Common myeloid progenitor, CD34-positive (primary cell): ENCODE data around the gene GALNT8.
"Not testable (repeated sequence)": the region's sequence is repeated elsewhere in the genome, so short reads cannot be mapped to it uniquely, and the experiment has no call there.

Experiments
- CTCF ChIA-PET: fragments of 350-600 bp; sonication (Branson Sonifier 250); formaldehyde crosslinking; loops from one replicate; lab custom pipeline; 2021; ENCODE audit warnings: antibody characterized with exemption; lab: Charles Lee
- POLR2A ChIA-PET: fragments of 350-600 bp; sonication (Branson Sonifier 250); formaldehyde crosslinking; loops from one replicate; lab custom pipeline; 2021; ENCODE audit warnings: antibody characterized with exemption; lab: Charles Lee
- DNase-seq, 3 donors: peaks; one replicate each; pipeline versions ENCODE4 v3.0.0 to v3.0.0-alpha.2; 2013
- H3K27ac ChIP-seq, 2 experiments: 1 replicate in 1 of 2; 2 replicates in 1 of 2; pipeline ENCODE4 v1.7.0; 2013; ENCODE audit warnings: inconsistent platforms in 2 of 2, low read length in 2 of 2, mild to moderate bottlenecking in 2 of 2, low read depth in 1 of 2, moderate library complexity in 1 of 2; ENCODE audit not compliant: severe bottlenecking in 2 of 2, insufficient read depth in 1 of 2, poor library complexity in 1 of 2
- H3K27me3 ChIP-seq, 5 experiments: replicated peaks in 2 of 5; 1 replicate in 3 of 5; 2 replicates in 2 of 5; pipeline versions ENCODE4 v1.6.1 to v1.7.0; 2013; ENCODE audit warnings: low read length in 4 of 5, mild to moderate bottlenecking in 2 of 5, moderate library complexity in 2 of 5, inconsistent platforms in 1 of 5; ENCODE audit not compliant: insufficient read depth in 5 of 5, control insufficient read depth in 4 of 5
- H3K36me3 ChIP-seq, 4 experiments: 1 replicate in 2 of 4; 2 replicates in 2 of 4; pipeline versions ENCODE4 v1.6.1 to v1.7.0; 2013; ENCODE audit warnings: low read length in 3 of 4, control low read depth in 1 of 4, mild to moderate bottlenecking in 1 of 4; ENCODE audit not compliant: control insufficient read depth in 4 of 4, insufficient read depth in 4 of 4
- H3K4me1 ChIP-seq, 4 experiments: 1 replicate in 3 of 4; 2 replicates in 1 of 4; pipeline versions ENCODE4 v1.6.1 to v1.7.1; 2013; ENCODE audit warnings: low read length in 3 of 4, mild to moderate bottlenecking in 3 of 4, control low read depth in 1 of 4, inconsistent platforms in 1 of 4, moderate library complexity in 1 of 4; ENCODE audit not compliant: control insufficient read depth in 4 of 4, insufficient read depth in 4 of 4; ENCODE audit errors: control extremely low read depth in 1 of 4
- H3K4me3 ChIP-seq, 7 experiments: 1 replicate in 4 of 7; 2 replicates in 3 of 7; pipeline versions ENCODE4 v1.5.1 to v1.7.0; 2013; ENCODE audit warnings: mild to moderate bottlenecking in 7 of 7, low read length in 6 of 7, moderate library complexity in 6 of 7, inconsistent platforms in 2 of 7, low read depth in 2 of 7, control low read depth in 1 of 7; ENCODE audit not compliant: insufficient read depth in 4 of 7, control insufficient read depth in 1 of 7; ENCODE audit errors: extremely low read depth in 1 of 7
- H3K9me3 ChIP-seq, 5 experiments: 1 replicate in 4 of 5; 2 replicates in 1 of 5; pipeline versions ENCODE4 v1.6.1 to v1.7.1; 2013; ENCODE audit warnings: low read length in 4 of 5, mild to moderate bottlenecking in 2 of 5, inconsistent platforms in 1 of 5, low read depth in 1 of 5, moderate library complexity in 1 of 5; ENCODE audit not compliant: control insufficient read depth in 4 of 5, insufficient read depth in 2 of 5; ENCODE audit errors: control extremely low read depth in 1 of 5
- WGBS: methylation state at CpG from one replicate; pipeline ENCODE4 v1.1.5; 2013; ENCODE audit not compliant: insufficient coverage; 5-methylcytosine and 5-hydroxymethylcytosine counted together

GALNT8 gene

DNA sequence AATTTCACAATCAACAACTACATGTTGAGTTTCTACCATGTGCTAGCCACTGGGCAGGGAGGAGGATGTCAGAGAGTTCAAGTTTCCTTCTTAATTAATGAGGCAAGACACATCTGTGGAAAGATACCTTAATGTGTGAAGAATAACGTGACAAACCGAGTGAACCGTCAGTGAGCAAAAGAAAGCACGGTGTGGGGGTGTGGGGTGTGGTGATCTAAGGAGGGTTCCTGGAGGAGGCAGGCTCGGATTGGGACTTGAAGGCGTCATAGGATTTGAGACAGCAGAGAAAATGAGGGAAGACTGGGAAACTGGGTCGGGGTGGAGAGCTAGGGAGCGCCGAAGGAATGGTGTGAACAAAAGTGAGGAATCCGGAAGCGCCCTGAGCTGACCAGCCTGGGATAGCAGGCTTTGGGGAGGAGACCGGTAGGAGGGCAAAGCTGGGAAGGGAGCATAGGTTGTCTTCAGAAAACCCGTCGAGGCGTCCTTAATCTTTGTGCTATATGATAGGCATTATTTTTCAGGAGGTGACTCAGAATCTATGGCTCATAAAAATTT lies 22.3 kb downstream of the GALNT8 start:
- Histone ChIP-seq H3K27ac (no peak overlapping the region), H3K36me3 (no peaks in the 10 kb centered on the region), H3K4me1 (no peaks in the 10 kb centered on the region), H3K27me3 (peaks cover 0 to 9% (median 1%) of the 10 kb centered on the region in 5 experiments), H3K4me3 (no peak overlapping the region), H3K9me3 (no peaks in the 10 kb centered on the region)
- no peak for DNase-seq
- POLR2A ChIA-PET, result no interaction called here
- CTCF ChIA-PET, result interaction anchor here (0.9 kb wide), 1 partner anchor 17 kb away, joined by 3 read pairs; no protein-coding TSS in a partner anchor
- 90% methylated on average over 14 of the region's 15 CpGs for WGBS

DNA sequence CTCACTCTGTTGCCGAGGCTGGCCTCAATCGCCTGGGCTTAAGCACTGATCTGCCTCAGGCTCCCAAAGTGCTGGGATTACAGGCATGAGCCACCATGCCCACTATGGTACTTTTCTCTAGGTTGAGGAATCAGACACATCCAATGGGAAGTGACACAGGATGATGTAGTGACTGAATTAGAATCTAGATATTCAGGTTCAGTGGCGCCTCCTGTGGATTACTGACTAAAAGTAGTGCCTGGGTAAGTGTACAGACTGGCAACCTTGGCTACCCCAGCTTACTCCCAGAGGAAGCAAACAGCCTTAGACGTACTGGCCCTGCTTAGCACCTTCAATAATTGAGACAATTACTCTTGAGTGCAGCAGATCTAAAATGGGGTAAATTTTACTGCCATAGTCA lies 22.8 kb downstream of the GALNT8 start:
- ChIA-PET CTCF (interaction anchor here (1.9 kb wide), 1 partner anchor 15 kb away, joined by 5 read pairs; no protein-coding TSS in a partner anchor), POLR2A (no interaction called here)
- no peak for DNase-seq
- no peaks in the 10 kb centered on the region for H3K4me1 ChIP-seq
- no peaks in the 10 kb centered on the region for H3K9me3 ChIP-seq
- WGBS, result 98% methylated on average over 4 of the region's 4 CpGs
- H3K36me3 ChIP-seq, result no peaks in the 10 kb centered on the region
- H3K4me3 ChIP-seq, result no peak overlapping the region
- no peak overlapping the region for H3K27ac ChIP-seq
- H3K27me3 ChIP-seq, result peaks cover 0 to 9% (median under 1%) of the 10 kb centered on the region in 5 experiments

DNA sequence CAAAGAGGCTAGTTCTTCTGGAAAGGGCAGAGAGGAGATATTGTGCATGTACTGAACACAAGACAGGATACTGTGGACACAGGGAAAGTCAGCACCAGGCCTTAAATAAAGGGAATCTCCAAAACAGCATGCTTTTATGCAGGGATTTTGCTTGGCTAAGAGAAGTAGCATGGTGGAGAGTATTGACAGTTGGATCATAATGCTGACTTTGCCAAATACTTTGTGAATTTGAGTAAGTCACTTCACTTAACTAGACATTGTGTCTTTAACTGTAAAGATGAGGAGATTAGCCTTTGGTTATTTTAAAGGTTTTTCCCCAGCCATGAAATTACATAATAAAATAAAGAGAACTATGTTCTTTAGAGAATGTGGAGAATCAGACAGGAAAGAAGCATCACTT lies 24.5 kb downstream of the GALNT8 start:
- ChIA-PET CTCF (interaction anchor here (0.6 to 1.9 kb wide), 2 partner anchors 14 to 71 kb away, joined by 3 to 5 read pairs; no protein-coding TSS in a partner anchor), POLR2A (no interaction called here)
- H3K27me3 ChIP-seq, result peaks cover 0 to 9% (median 0%) of the 10 kb centered on the region in 5 experiments
- DNase-seq, result no peak
- no peaks in the 10 kb centered on the region for H3K4me1 ChIP-seq
- no peak overlapping the region for H3K27ac ChIP-seq
- no peak overlapping the region for H3K4me3 ChIP-seq
- H3K9me3 ChIP-seq, result no peaks in the 10 kb centered on the region
- H3K36me3 ChIP-seq, result no peaks in the 10 kb centered on the region

DNA sequence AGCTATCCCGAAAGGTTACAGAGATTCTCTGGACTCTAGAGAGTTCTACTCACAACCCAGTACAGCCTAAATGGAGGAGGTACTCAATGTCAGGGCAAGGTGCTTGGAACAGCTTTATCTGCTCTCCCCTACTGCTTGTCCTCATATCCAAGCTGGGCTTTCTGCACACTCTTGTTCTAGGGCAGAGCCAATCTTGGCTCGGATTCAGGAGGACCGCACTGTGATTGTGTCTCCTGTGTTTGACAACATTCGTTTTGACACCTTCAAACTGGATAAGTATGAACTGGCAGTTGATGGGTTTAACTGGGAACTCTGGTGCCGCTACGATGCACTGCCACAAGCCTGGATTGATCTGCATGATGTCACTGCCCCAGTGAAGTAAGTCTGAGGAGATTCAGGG lies 25.0 kb downstream of the GALNT8 start:
- POLR2A ChIA-PET, result no interaction called here
- CTCF ChIA-PET, result interaction anchor here (1.9 kb wide), 1 partner anchor 13 kb away, joined by 5 read pairs; no protein-coding TSS in a partner anchor
- Histone ChIP-seq H3K27me3 (peaks cover 0 to 9% (median 0%) of the 10 kb centered on the region in 5 experiments), H3K9me3 (no peaks in the 10 kb centered on the region), H3K27ac (no peak overlapping the region), H3K36me3 (no peaks in the 10 kb centered on the region), H3K4me1 (no peaks in the 10 kb centered on the region), H3K4me3 (no peak overlapping the region)
- no peak for DNase-seq
- WGBS, result 93% methylated on average over 6 of the region's 6 CpGs

DNA sequence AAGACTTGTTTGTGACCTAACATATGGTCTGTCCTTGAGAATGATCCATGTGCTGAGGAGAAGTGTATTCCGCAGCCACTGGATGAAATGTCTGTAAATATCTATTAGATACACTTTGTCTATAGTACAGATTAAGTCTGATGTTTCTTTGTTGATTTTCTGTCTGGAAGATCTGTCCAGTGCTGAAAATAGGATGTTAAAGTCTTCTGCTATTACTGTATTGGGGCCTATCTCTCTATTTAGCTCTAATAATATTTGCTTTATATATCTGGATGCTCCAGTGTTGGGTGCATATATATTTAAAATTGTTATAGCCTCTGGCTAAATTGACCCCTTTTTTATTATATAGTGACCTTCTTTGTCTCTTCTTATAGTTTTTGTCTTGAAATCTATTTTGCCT lies 31.5 kb downstream of the GALNT8 start:
- H3K4me1 ChIP-seq, H3K9me3 ChIP-seq, POLR2A ChIA-PET, H3K4me3 ChIP-seq, CTCF ChIA-PET, H3K27ac ChIP-seq, H3K27me3 ChIP-seq, H3K36me3 ChIP-seq, DNase-seq: not testable (repeated sequence)
- WGBS, result no CpG with 5 or more reads among the region's 1 CpG

DNA sequence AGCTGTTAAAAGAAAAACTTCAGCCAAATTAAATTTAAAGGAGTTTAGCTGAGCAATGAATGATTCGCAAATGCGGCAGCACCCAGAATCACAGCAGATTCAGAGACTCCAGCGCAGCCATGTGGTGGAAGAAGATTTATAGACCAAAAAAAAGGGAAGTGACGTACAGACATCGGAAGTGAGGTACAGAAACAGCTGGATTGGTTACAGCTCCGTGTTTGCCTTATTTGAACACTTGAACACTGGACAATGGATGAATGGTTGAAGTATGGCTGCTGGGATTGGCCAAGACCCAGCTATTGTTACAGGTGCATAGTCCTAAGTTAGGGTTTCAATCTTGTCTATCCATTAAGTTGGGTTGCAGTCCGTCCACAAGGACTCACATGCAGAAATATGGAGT lies 42.6 kb downstream of the GALNT8 start:
- ChIA-PET POLR2A (no interaction called here), CTCF (interaction anchor here (0.6 to 0.8 kb wide), 2 partner anchors 28 to 151 kb away, joined by 3 read pairs; no protein-coding TSS in a partner anchor)
- Histone ChIP-seq H3K27ac (no peak overlapping the region), H3K9me3 (peaks cover 0 to 3% (median 0%) of the 10 kb centered on the region in 5 experiments), H3K27me3 (peaks cover 0 to 6% (median 0%) of the 10 kb centered on the region in 5 experiments), H3K4me3 (no peak overlapping the region), H3K36me3 (no peaks in the 10 kb centered on the region), H3K4me1 (no peaks in the 10 kb centered on the region)
- peak; percentile 42 to 81 (median 73) for DNase-seq
- 39% methylated on average over 7 of the region's 7 CpGs for WGBS

DNA sequence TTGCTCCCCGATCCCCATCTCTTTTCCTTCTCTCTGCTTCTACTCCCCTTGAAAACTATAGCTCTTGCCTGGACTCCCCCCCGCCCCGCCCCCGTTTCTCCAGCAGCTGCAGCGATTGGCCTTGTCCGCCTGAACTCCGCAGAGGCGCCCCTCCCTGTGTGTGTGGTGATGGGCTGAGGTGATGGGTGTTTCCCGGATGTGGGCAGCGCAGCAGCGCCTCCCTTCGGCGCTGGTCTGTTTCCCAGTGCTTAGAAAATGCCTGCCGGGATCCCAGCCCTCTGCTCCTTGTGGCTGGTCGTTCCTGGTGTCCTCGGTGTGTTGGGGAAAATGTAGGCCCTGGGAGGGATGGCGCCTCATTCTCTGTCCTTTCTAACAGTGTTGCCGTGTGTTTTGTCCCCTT lies 43.3 kb downstream of the GALNT8 start:
- H3K4me3 ChIP-seq, result no peak overlapping the region

More for the DNA sequence above, 43.3 kb downstream of the GALNT8 start:
- H3K27ac ChIP-seq, result no peak overlapping the region
- no peaks in the 10 kb centered on the region for H3K36me3 ChIP-seq
- POLR2A ChIA-PET, result no interaction called here
- WGBS, result 55% methylated on average over 9 of the region's 18 CpGs
- peak in 1 of 3 donors; percentile 2 for DNase-seq
- H3K9me3 ChIP-seq, result peaks cover 0 to 3% (median 0%) of the 10 kb centered on the region in 5 experiments
- H3K27me3 ChIP-seq, result peaks cover 0 to 6% (median 0%) of the 10 kb centered on the region in 5 experiments
- CTCF ChIA-PET, result no interaction called here
- H3K4me1 ChIP-seq, result no peaks in the 10 kb centered on the region
